Endodermal cell (in vitro differentiated cells): ENCODE data around the gene TGM1. TPM values are rescaled to one million over a fixed set of nuclear protein-coding genes. Genes with fewer than 3 reads are reported as not detected.
A peak's percentile ranks its signal among the peaks of the same experiment; 100 is the strongest.

ENCODE experiments used
- DNase-seq: peaks from one replicate; pipeline ENCODE4 v3.0.0-alpha.2; 2017
- H3K27ac ChIP-seq: 2 replicates; pipeline ENCODE4 v1.5.1; 2013; ENCODE audit warnings: mild to moderate bottlenecking, low read depth, low read length, moderate library complexity
- H3K27me3 ChIP-seq: 2 replicates; pipeline ENCODE4 v1.6.1; 2013; ENCODE audit warnings: mild to moderate bottlenecking, low read length, moderate library complexity; ENCODE audit not compliant: insufficient read depth, control insufficient read depth, poor library complexity, severe bottlenecking
- H3K36me3 ChIP-seq: 2 replicates; pipeline ENCODE4 v1.7.0; 2013; ENCODE audit warnings: mild to moderate bottlenecking, low read length, moderate library complexity; ENCODE audit not compliant: control insufficient read depth, insufficient read depth
- H3K4me1 ChIP-seq: one replicate; pipeline ENCODE4 v1.7.0; 2013; ENCODE audit warnings: low read length; ENCODE audit not compliant: control insufficient read depth, insufficient read depth
- H3K4me3 ChIP-seq: 2 replicates; pipeline ENCODE4 v1.5.1; 2013; ENCODE audit warnings: mild to moderate bottlenecking, low read length, moderate library complexity
- H3K9ac ChIP-seq: 2 replicates; pipeline ENCODE4 v1.6.1; 2013; ENCODE audit warnings: mild to moderate bottlenecking, low read length, moderate library complexity; ENCODE audit not compliant: poor library complexity, severe bottlenecking; ENCODE audit errors: extremely low read depth
- H3K9me3 ChIP-seq: 2 replicates; pipeline ENCODE4 v1.6.1; 2013; ENCODE audit warnings: mild to moderate bottlenecking, low read length, moderate library complexity; ENCODE audit not compliant: control insufficient read depth
- H3K27ac Mint-ChIP-seq: 2 replicates; pipeline ENCODE4 v1.8.0; 2020; ENCODE audit warnings: mixed read lengths
- H3K27me3 Mint-ChIP-seq: 2 replicates; pipeline ENCODE4 v1.8.0; 2021; ENCODE audit warnings: mild to moderate bottlenecking, mixed read lengths; ENCODE audit not compliant: insufficient read depth
- H3K36me3 Mint-ChIP-seq: 2 replicates; pipeline ENCODE4 v1.8.0; 2020; ENCODE audit warnings: low read depth, mixed read lengths
- H3K4me1 Mint-ChIP-seq: 2 replicates; pipeline ENCODE4 v1.8.0; 2020; ENCODE audit warnings: mixed read lengths
- H3K4me3 Mint-ChIP-seq: 2 replicates; pipeline ENCODE4 v1.8.0; 2020; ENCODE audit warnings: mild to moderate bottlenecking, moderate library complexity, mixed read lengths
- H3K9me3 Mint-ChIP-seq: 2 replicates; pipeline ENCODE4 v1.8.0; 2020; ENCODE audit warnings: mild to moderate bottlenecking, mixed read lengths
- WGBS, 2 experiments: methylation state at CpG; one replicate each; pipeline versions ENCODE4 v1.1.5 to v1.1.7; 2013; ENCODE audit warnings: missing lambda C conversion rate in 2 of 2, mixed read lengths in 1 of 2; ENCODE audit not compliant: insufficient coverage in 1 of 2, insufficient read length in 1 of 2; 5-methylcytosine and 5-hydroxymethylcytosine counted together
- total RNA-seq, 2 donors: library from RNA; stranded (reverse); fragmentation: NEBNext Ultra II Directional in 1 of 2; extraction: Animal tissue kit (Norgen Biotek cat#: 25700) in 1 of 2; gene quantifications; 2 replicates in 1 of 2; 3 replicates in 1 of 2; pipeline ENCODE4 v1.2.1, GENCODE V29; 2021
- TF ChIP-seq, protein P1 (sequence below): fragments of 200-600 bp; sonication (generic); conservative IDR thresholded peaks from 2 replicates; pipeline ENCODE4 v1.5.0; 2021; ENCODE audit warnings: antibody characterized with exemption, mild to moderate bottlenecking

The TGM1 gene
- total RNA-seq, 2 donors from 2014 or later, result 1.6 to 3.4 TPM

DNA sequence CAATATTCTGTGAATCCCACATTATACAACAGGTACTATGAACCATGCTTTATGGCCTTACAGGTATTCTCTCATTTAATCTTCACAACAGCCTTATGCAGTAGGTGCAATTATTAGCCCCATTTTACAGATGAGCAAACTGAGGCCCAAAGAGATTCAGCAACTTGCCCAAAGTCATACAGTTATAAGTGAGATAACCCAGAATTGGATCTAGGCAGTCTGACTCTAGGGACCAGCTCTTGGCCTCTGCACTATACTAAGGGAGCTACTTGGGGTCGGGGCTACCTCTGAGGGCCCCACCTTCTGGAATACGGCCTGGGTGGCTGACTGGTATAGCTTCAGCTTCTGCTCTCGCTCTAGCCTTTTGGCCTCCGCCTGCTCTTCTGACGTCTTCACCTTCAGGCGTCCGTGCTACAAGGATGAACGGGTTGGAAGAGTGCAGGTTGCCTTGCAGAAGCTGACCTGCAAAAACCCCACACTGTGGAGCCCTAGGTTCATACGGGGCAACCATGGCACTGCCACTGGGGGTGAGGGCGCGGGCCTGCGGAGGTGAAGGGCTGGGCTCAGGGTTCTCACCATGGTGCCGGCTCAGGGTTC, 7.7 kb upstream of the TGM1 start:
- no peak for DNase-seq
- peaks cover 4% of the 10 kb centered on the region for H3K4me1 Mint-ChIP-seq
- H3K9me3 ChIP-seq, result no peaks in the 10 kb centered on the region
- TF ChIP-seq, protein P1, sequence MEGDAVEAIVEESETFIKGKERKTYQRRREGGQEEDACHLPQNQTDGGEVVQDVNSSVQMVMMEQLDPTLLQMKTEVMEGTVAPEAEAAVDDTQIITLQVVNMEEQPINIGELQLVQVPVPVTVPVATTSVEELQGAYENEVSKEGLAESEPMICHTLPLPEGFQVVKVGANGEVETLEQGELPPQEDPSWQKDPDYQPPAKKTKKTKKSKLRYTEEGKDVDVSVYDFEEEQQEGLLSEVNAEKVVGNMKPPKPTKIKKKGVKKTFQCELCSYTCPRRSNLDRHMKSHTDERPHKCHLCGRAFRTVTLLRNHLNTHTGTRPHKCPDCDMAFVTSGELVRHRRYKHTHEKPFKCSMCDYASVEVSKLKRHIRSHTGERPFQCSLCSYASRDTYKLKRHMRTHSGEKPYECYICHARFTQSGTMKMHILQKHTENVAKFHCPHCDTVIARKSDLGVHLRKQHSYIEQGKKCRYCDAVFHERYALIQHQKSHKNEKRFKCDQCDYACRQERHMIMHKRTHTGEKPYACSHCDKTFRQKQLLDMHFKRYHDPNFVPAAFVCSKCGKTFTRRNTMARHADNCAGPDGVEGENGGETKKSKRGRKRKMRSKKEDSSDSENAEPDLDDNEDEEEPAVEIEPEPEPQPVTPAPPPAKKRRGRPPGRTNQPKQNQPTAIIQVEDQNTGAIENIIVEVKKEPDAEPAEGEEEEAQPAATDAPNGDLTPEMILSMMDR, result no peak
- H3K27ac ChIP-seq, result no peak overlapping the region
- no peaks in the 10 kb centered on the region for H3K4me1 ChIP-seq
- WGBS, 2 experiments, result 36 to 38% methylated on average over 11 to 13 of the region's 13 CpGs
- H3K27me3 Mint-ChIP-seq, result no peaks in the 10 kb centered on the region
- H3K4me3 Mint-ChIP-seq, result peak overlapping the region; percentile 75
- H3K4me3 ChIP-seq, result peak overlapping the region; percentile 90
- H3K27me3 ChIP-seq, result no peaks in the 10 kb centered on the region
- peaks cover 5% of the 10 kb centered on the region for H3K36me3 Mint-ChIP-seq
- H3K9me3 Mint-ChIP-seq, result no peaks in the 10 kb centered on the region
- H3K9ac ChIP-seq, result peak overlapping the region; percentile 98
- peak overlapping the region; percentile 95 for H3K27ac Mint-ChIP-seq
- H3K36me3 ChIP-seq, result no peaks in the 10 kb centered on the region

DNA sequence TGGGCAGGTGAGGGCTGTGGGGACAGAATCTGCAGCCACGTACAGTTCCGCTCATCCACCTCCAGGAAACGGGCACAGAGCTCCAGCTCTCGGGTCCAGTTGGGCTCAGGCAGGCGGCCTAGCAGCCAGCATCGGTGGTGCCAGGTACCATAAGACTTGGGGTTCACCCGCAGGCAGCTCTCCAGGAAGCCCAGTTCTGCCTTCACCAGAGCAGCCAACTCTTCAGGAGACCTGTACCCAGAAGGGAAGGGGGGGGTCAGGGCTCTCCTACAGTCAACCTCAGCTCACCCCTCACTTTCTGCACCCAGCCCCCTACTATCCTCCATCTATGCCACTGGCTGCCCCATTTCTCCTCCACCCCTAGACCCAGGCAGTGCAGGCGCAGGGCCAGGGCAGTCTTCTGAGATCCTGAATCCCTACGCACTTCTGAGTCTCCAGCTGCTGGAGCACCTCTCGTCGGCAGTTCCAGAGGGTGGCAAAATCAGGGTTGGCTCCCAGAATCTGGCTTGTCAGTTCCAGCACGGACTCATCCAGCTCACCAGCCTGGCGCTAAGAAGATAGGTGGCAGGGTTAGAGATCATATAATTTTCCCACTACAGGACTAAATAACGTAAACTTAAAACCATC, 7.0 kb upstream of the TGM1 start:
- H3K4me1 ChIP-seq, result no peaks in the 10 kb centered on the region
- H3K36me3 Mint-ChIP-seq, result peaks cover 5% of the 10 kb centered on the region
- no peak overlapping the region for H3K9ac ChIP-seq
- WGBS, 2 experiments, result 93 to 97% methylated on average over 8 to 14 of the region's 14 CpGs
- no peak overlapping the region for H3K27ac Mint-ChIP-seq
- no peaks in the 10 kb centered on the region for H3K36me3 ChIP-seq
- peaks cover 4% of the 10 kb centered on the region for H3K4me1 Mint-ChIP-seq
- H3K27me3 Mint-ChIP-seq, result no peaks in the 10 kb centered on the region
- H3K27ac ChIP-seq, result no peak overlapping the region
- H3K4me3 ChIP-seq, result no peak overlapping the region
- peak overlapping the region; percentile 75 for H3K4me3 Mint-ChIP-seq
- no peaks in the 10 kb centered on the region for H3K27me3 ChIP-seq
- TF ChIP-seq, protein P1, result no peak
- DNase-seq, result no peak
- H3K9me3 ChIP-seq, result no peaks in the 10 kb centered on the region
- H3K9me3 Mint-ChIP-seq, result no peaks in the 10 kb centered on the region

DNA sequence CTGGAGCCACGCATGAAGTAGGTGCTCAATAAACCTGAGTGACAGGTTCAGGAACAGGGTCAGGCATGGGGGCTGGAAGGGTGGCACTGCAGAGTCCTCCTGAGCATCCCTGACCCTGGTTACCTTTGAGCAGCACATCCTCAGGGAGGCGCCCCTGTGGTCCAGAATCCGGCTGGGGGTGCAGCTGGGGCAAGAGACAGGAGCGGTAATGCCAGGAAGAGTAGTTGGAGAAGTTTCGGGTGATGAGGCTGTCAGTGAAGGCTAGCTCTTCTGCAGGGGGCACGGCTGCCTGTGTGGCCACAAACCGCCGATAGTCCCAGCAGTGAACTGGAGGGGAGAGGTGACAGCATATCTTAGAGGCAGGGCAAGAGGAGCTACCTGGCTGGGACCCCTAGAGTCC, 6.4 kb upstream of the TGM1 start:
- Histone ChIP-seq H3K27ac (no peak overlapping the region), H3K36me3 (no peaks in the 10 kb centered on the region), H3K9me3 (no peaks in the 10 kb centered on the region), H3K4me3 (no peak overlapping the region), H3K9ac (no peak overlapping the region), H3K4me1 (no peaks in the 10 kb centered on the region), H3K27me3 (no peaks in the 10 kb centered on the region)
- TF ChIP-seq, protein P1, result no peak
- DNase-seq, result no peak
- Mint-ChIP-seq H3K9me3 (no peaks in the 10 kb centered on the region), H3K27ac (no peak overlapping the region), H3K4me1 (peaks cover 4% of the 10 kb centered on the region), H3K36me3 (peaks cover 5% of the 10 kb centered on the region), H3K4me3 (no peak overlapping the region), H3K27me3 (no peaks in the 10 kb centered on the region)
- WGBS, 2 experiments, result 96 to 100% methylated on average over 5 to 8 of the region's 8 CpGs
